Neural cell (in vitro differentiated cells): ENCODE results near the gene ASTL. TPM values are rescaled to one million over a fixed set of nuclear protein-coding genes. Genes with fewer than 3 reads are reported as not detected.

Experiments
- H2AFZ ChIP-seq: fragments of 200-600, 300-800 bp; sonication (generic), shearing (Covaris generic); 2 replicates; pipeline ENCODE4 v1.6.0; 2014; ENCODE audit warnings: low read depth, mild to moderate bottlenecking, antibody characterized with exemption, low read length, moderate library complexity
- H3F3A ChIP-seq: fragments of 200-600 bp; shearing (Covaris generic); 2 replicates; pipeline ENCODE4 v1.6.1; 2016; ENCODE audit warnings: mild to moderate bottlenecking, moderate library complexity, mixed read lengths, antibody characterized with exemption, low read length; ENCODE audit not compliant: insufficient read depth, poor library complexity, severe bottlenecking
- H3K27ac ChIP-seq: fragments of 200-600, 300-800 bp; sonication (generic), shearing (Covaris generic); 2 replicates; pipeline ENCODE4 v1.5.1; 2014; ENCODE audit warnings: mild to moderate bottlenecking, low read length, moderate library complexity
- H3K27me3 ChIP-seq: fragments of 300-800, 200-600 bp; sonication (generic), shearing (Covaris generic); 2 replicates; pipeline ENCODE4 v1.6.0; 2014; ENCODE audit warnings: mild to moderate bottlenecking, low read depth, low read length, moderate library complexity; ENCODE audit not compliant: insufficient read depth
- H3K36me3 ChIP-seq: fragments of 300-800, 200-600 bp; sonication (generic), shearing (Covaris generic); 2 replicates; pipeline ENCODE4 v1.5.1; 2014; ENCODE audit warnings: mild to moderate bottlenecking, antibody characterized with exemption, low read length, moderate library complexity; ENCODE audit not compliant: insufficient read depth
- H3K4me2 ChIP-seq: fragments of 300-800, 200-600 bp; sonication (generic), shearing (Covaris generic); 2 replicates; pipeline ENCODE4 v1.6.0; 2014; ENCODE audit warnings: mild to moderate bottlenecking, low read length
- H3K4me3 ChIP-seq: fragments of 300-800, 200-600 bp; sonication (generic), shearing (Covaris generic); 2 replicates; pipeline ENCODE4 v1.5.1; 2014; ENCODE audit warnings: mild to moderate bottlenecking, low read length, moderate library complexity
- H3K79me2 ChIP-seq: fragments of 200-600 bp; shearing (Covaris generic); replicated peaks from 2 replicates; pipeline ENCODE4 v1.6.0; 2014; ENCODE audit warnings: mild to moderate bottlenecking, low read length, moderate library complexity; ENCODE audit not compliant: insufficient read depth
- H3K9ac ChIP-seq: fragments of 300-800, 200-600 bp; sonication (generic), shearing (Covaris generic); 2 replicates; pipeline ENCODE4 v1.6.1; 2016; ENCODE audit warnings: mild to moderate bottlenecking, low read length, mixed read lengths
- H3K9me2 ChIP-seq: fragments of 200-600 bp; shearing (Covaris generic); 2 replicates; pipeline ENCODE4 v1.6.1; 2016; ENCODE audit warnings: mild to moderate bottlenecking, low read length, mixed read lengths; ENCODE audit not compliant: insufficient read depth
- H3K9me3 ChIP-seq: fragments of 200-600, 300-800 bp; sonication (generic), shearing (Covaris generic); 2 replicates; pipeline ENCODE4 v1.6.1; 2016; ENCODE audit warnings: mild to moderate bottlenecking, mixed run types, low read length, moderate library complexity, mixed read lengths
- H4K20me1 ChIP-seq: fragments of 200-600 bp; shearing (Covaris generic); 2 replicates; pipeline ENCODE4 v1.6.1; 2016; ENCODE audit warnings: mild to moderate bottlenecking, mixed run types; ENCODE audit not compliant: insufficient read depth
- CTCF ChIP-seq: fragments of 450-650 bp; IDR thresholded peaks from 2 replicates; pipeline ENCODE4 v1.5.1; 2014; ENCODE audit warnings: antibody characterized with exemption, mild to moderate bottlenecking, moderate library complexity; ENCODE audit not compliant: poor library complexity, severe bottlenecking
- EP300 ChIP-seq: fragments of 450-650 bp; conservative IDR thresholded peaks from 2 replicates; pipeline ENCODE4 v1.6.1; 2014; ENCODE audit warnings: antibody characterized with exemption, mild to moderate bottlenecking, moderate library complexity; ENCODE audit not compliant: poor library complexity, severe bottlenecking
- EZH2 ChIP-seq: fragments of 200-600, 300-800 bp; shearing (Covaris generic), sonication (generic); IDR thresholded peaks from 2 replicates; pipeline ENCODE4 v1.6.1; 2014; ENCODE audit warnings: antibody characterized with exemption, low read length, borderline replicate concordance, mild to moderate bottlenecking; ENCODE audit not compliant: insufficient read depth, poor library complexity, severe bottlenecking
- MXI1 ChIP-seq: fragments of 450-650 bp; conservative IDR thresholded peaks from 2 replicates; pipeline ENCODE4 v1.6.1; 2014; ENCODE audit warnings: antibody characterized with exemption, mild to moderate bottlenecking; ENCODE audit not compliant: poor library complexity, severe bottlenecking
- POLR2AphosphoS5 ChIP-seq: IDR thresholded peaks from 2 replicates; pipeline ENCODE4 v1.6.1; 2012
- RAD21 ChIP-seq: fragments of 450-650 bp; conservative IDR thresholded peaks from 2 replicates; pipeline ENCODE4 v1.6.1; 2014; ENCODE audit warnings: antibody characterized with exemption, mild to moderate bottlenecking, moderate library complexity
- REST ChIP-seq: IDR thresholded peaks from 2 replicates; pipeline ENCODE4 v1.6.1; 2012; ENCODE audit warnings: borderline replicate concordance
- SMC3 ChIP-seq: fragments of 450-650 bp; conservative IDR thresholded peaks from 2 replicates; pipeline ENCODE4 v1.6.1; 2014; ENCODE audit warnings: antibody characterized with exemption, mild to moderate bottlenecking, moderate library complexity; ENCODE audit not compliant: poor library complexity
- TAF1 ChIP-seq: IDR thresholded peaks from 2 replicates; pipeline ENCODE4 v1.6.1; 2012; ENCODE audit warnings: low read depth
- polyA plus RNA-seq: library from polyadenylated mRNA; depleted of rRNA; stranded (reverse); fragments of >200 nt; gene quantifications from 2 replicates; pipeline ENCODE4 v1.2.3, GENCODE V29; 2014

ASTL gene
- polyA plus RNA-seq, 1 donor from 2014 or later = not detected

GRCh38 chr2:96093528-96093927 lies 44.8 kb downstream of the ASTL start:
- Histone ChIP-seq H3K27me3 (no peaks in the 10 kb centered on the region), H3K4me3 (no peak overlapping the region), H2AFZ (no peak overlapping the region), H3K9me2 (no peaks in the 10 kb centered on the region), H4K20me1 (no peaks in the 10 kb centered on the region), H3K9me3 (no peaks in the 10 kb centered on the region), H3K27ac (no peak overlapping the region), H3K36me3 (no peaks in the 10 kb centered on the region), H3F3A (no peaks in the 10 kb centered on the region), H3K9ac (no peak overlapping the region), H3K79me2 (no peaks in the 10 kb centered on the region), H3K4me2 (no peak overlapping the region)
- TF ChIP-seq RAD21 (no peak), EP300 (no peak), SMC3 (no peak), EZH2 (no peak), REST (no peak), CTCF (no peak), MXI1 (no peak), TAF1 (no peak), POLR2AphosphoS5 (no peak)

- TF ChIP-seq RAD21 (no peak), TAF1 (no peak), EP300 (no peak), REST (no peak), CTCF (no peak), SMC3 (no peak), EZH2 (no peak), MXI1 (no peak), POLR2AphosphoS5 (no peak)
- Histone ChIP-seq H3K9me2 (no peaks in the 10 kb centered on the region), H4K20me1 (no peaks in the 10 kb centered on the region), H3K9ac (no peak overlapping the region), H3K36me3 (no peaks in the 10 kb centered on the region), H3K79me2 (no peaks in the 10 kb centered on the region), H3F3A (no peaks in the 10 kb centered on the region), H3K4me3 (no peak overlapping the region), H3K9me3 (no peaks in the 10 kb centered on the region), H3K4me2 (no peak overlapping the region), H3K27me3 (no peaks in the 10 kb centered on the region), H3K27ac (no peak overlapping the region), H2AFZ (no peak overlapping the region)
These were observed 45.4 kb downstream of the ASTL start for GRCh38 chr2:96092951-96093350.
